Umbilical cord (tissue), 2 donors: ENCODE measurements around the gene RASA2. TPM values are rescaled to one million over a fixed set of nuclear protein-coding genes. Genes with fewer than 3 reads are reported as not detected.

Source experiments
- DNase-seq: peaks from one replicate; pipeline ENCODE4 v3.0.0-alpha.2; 2015; ENCODE audit warnings: low spot score
- total RNA-seq: library from RNA; depleted of rRNA; stranded (reverse); fragments of >200 nt; gene quantifications from one replicate; pipeline ENCODE4 v1.2.3, GENCODE V29; 2014; ENCODE audit warnings: low replicate concordance; ENCODE audit not compliant: insufficient read depth

The RASA2 gene, protein sequence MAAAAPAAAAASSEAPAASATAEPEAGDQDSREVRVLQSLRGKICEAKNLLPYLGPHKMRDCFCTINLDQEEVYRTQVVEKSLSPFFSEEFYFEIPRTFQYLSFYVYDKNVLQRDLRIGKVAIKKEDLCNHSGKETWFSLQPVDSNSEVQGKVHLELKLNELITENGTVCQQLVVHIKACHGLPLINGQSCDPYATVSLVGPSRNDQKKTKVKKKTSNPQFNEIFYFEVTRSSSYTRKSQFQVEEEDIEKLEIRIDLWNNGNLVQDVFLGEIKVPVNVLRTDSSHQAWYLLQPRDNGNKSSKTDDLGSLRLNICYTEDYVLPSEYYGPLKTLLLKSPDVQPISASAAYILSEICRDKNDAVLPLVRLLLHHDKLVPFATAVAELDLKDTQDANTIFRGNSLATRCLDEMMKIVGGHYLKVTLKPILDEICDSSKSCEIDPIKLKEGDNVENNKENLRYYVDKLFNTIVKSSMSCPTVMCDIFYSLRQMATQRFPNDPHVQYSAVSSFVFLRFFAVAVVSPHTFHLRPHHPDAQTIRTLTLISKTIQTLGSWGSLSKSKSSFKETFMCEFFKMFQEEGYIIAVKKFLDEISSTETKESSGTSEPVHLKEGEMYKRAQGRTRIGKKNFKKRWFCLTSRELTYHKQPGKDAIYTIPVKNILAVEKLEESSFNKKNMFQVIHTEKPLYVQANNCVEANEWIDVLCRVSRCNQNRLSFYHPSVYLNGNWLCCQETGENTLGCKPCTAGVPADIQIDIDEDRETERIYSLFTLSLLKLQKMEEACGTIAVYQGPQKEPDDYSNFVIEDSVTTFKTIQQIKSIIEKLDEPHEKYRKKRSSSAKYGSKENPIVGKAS
- 16.9 TPM for total RNA-seq

DNA sequence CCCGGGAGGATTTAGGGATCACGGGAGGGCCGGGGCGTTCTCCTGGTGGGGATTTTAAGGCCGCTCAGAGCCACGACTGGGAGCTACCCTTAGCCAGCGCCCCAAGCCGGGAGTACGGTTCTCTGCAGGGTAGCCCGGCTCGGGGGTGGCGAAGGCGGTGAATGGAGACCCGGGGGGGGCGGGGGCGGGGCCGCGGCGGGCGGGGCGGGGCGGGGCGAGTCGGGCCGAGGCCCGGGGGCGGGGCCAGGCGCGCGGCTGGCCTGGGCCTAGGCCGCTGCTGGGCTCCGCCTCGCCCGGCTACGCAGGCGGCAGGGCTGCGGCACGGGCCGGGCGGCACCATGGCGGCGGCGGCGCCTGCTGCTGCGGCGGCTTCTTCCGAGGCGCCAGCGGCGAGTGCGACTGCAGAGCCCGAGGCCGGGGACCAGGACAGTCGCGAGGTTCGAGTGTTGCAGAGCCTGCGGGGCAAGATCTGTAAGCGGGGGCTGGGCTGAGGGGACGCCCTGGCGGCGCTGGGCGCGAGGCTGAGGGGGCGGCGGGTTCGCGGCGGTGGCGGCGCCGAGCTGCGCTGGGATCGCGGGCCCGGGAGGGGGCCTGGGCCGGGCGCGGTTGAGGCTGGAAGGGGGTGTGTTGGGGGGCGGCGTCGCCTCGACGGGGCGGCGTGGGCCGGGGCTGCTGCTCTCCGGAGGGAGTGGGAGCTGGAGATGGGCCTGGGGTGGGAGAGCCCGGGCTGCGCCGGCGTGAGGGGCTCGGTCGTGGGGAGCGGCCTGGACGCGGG, at the start of gene RASA2:
Gene RASA2 (plus strand): TSS at position 282 of the 775 bp plus-strand sequence. CDS start 57 bp downstream, at position 339.
- peak; percentile 76 for DNase-seq

DNA sequence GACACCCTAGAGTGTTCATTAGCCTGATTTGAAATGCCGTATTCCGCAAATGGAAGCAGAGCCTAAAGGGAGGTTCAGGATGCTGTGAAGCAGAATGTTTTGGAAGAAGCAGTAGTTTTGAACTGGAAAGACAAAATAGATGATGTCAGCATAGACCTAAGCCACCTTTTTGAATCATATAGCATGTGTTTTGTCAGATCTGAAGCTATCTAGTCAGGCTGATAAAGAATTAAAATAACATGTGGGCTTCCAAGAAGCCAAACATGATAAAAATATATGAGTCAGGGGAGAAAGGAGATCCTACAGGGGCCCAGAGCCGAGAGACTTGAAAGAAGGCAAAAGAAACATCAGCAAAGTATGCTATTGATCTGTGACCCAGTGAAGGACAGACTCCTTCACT, 47.2 kb upstream of the RASA2 start:
- peak; percentile 49 for DNase-seq

DNA sequence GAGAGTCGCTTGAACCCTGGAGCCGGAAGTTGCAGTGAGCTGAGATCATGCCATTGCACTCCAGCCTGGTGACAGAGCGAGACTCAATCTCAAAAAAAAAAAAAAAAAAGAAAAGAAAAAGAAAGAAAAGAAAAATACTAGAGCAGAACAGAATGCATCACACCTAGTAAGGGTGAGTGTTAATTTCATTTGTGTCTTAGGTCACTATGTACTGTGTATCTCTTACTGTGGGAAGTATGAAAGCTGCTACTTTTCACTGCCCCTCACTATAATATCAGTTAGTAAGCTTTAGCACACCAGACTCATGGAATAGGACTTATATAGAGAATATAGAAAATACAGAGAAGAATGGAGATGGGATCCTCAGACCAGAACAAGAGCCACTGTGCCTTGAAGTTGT, 45.9 kb upstream of the RASA2 start:
- DNase-seq = no peak

DNA sequence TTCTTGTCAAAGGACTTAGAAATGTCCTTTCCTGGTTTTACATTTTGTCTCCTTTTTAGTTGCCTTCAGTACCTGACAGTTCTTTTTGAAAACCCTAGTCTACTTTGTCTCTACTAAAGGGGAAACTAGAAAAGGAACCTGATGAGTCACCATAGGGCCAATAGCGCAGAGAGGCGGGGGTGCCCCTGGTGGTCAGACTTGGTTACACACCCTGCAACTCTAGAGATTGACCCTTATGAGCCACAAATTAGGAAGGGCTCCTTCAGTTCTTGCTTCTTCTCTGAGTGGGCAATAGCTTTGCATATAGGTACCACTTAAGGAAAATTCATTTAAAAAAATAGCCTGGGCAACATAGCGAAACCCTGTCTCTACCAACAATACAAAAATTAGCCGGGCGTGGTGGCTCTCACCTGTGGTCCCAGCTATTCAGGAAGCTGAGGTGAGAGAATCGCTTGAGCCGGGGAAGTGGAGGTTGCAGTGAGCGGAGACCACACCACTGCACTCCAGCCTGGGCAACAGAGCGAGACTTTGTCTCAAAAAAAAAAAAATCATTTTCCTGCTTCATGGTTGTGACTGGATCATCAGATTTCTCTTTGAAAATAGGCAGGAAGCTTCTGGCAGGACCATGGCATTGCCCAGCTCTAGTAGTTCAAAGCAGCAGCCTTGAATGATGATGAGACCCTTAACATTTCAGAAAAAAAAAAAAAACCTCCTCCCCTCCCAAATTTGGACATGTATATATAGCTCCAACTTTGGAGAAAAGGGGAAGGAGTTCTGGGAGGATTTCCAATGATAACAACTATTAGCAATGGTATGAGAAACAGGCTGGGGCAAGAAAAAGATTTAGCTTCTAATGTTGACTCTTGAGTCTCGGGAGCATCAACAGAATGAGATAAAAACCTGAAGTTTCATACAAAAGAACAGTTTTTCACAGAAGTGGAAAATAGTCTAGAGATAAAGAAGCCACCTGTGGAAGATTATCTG, 45.2 kb upstream of the RASA2 start:
- peak; percentile 74 for DNase-seq

DNA sequence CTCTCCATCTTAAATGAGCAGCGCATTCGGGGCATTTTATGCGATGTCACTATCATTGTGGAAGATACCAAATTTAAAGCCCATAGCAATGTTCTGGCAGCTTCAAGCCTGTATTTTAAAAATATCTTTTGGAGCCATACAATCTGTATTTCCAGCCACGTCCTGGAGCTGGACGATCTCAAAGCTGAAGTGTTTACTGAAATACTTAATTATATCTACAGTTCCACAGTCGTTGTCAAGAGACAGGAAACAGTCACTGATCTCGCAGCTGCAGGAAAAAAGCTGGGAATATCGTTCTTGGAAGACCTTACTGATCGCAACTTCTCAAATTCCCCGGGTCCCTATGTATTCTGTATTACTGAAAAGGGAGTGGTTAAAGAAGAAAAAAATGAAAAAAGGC, 44.4 kb upstream of the RASA2 start:
- DNase-seq = peak; percentile 45

DNA sequence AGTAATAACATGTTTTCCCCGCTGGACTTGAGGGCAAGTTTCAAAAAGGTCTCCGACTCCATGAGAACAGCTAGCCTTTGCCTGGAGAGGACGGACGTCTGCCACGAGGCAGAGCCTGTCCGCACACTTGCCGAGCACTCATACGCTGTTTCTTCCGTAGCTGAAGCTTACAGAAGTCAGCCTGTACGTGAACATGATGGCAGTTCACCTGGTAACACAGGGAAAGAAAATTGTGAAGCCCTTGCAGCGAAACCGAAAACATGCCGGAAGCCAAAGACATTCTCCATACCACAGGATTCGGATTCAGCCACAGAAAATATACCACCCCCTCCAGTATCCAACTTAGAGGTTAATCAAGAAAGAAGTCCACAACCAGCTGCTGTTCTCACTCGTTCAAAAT, 43.9 kb upstream of the RASA2 start:
- DNase-seq = no peak

DNA sequence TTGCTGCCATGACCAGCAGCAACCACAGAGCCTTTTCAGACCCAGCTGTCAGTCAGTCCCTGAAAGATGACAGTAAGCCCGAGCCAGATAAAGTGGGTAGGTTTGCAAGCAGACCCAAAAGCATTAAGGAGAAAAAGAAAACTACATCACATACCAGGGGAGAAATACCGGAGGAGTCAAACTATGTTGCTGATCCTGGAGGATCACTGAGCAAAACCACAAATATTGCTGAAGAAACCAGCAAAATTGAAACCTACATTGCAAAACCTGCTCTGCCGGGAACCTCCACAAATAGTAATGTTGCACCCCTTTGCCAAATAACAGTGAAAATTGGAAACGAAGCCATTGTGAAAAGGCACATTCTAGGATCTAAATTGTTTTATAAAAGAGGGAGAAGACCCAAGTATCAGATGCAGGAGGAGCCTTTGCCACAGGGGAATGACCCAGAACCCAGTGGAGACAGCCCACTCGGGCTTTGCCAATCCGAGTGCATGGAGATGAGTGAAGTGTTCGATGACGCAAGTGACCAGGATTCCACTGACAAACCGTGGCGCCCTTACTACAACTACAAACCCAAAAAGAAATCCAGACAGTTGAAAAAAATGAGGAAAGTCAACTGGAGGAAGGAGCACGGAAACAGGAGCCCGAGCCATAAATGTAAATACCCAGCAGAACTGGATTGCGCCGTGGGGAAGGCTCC, 42.1 kb upstream of the RASA2 start:
- no peak for DNase-seq

DNA sequence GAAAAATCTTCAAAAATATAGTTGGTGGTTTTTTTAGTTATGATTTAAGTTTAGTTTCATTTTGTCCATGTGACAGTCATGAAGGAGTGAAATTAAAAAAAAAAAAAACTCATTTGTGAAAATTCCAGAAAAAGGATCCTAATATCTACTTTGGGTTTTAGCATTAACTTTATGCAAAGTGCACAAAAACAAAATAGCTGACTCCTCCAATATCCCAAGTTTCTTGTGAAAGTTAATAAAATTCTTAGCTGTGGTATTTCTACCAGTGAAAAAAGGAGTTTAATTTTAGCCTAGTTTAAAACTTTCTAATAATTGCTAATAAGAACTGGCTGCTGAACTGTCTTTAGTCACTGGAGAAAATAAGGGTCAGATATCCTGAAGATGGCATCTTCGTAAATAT, 40.8 kb upstream of the RASA2 start:
- no peak for DNase-seq

DNA sequence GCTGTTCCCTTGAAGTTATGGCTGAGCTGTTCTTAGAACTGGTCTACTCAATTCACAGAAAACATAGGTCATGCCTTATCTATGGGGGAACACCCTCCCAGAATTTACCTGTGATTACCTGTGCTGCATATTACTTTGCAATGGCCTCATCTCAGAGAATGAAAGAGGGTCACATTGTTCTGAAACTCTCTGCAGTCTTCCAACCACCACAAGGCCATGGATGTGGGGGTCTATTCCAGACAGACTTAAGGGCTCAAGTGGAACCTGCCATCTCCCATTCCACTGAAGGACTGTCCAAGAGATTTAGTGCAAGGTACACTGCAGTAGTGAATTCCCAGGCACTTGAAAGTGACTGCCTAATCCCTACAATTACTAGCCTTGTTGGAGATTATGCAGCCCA, 40.1 kb upstream of the RASA2 start:
- DNase-seq = no peak

DNA sequence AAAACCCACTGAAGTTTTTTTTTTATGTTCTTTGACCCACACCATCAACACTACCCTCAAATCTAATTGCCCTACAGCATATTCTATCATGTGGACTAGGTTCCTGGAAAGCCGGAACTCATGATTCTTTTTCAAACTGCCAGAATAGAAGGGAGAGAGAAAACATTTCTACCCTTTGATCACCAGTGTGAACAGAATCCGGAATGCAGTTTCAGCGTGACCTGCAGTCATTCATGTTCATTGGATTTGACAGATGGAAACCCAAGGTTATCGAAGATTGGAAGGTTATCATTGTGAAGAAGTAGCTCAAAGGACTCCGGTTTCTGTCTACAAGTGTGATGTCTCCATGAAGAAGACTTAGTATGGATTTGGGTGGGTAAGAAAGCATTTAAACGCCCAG, 39.4 kb upstream of the RASA2 start:
- no peak for DNase-seq

DNA sequence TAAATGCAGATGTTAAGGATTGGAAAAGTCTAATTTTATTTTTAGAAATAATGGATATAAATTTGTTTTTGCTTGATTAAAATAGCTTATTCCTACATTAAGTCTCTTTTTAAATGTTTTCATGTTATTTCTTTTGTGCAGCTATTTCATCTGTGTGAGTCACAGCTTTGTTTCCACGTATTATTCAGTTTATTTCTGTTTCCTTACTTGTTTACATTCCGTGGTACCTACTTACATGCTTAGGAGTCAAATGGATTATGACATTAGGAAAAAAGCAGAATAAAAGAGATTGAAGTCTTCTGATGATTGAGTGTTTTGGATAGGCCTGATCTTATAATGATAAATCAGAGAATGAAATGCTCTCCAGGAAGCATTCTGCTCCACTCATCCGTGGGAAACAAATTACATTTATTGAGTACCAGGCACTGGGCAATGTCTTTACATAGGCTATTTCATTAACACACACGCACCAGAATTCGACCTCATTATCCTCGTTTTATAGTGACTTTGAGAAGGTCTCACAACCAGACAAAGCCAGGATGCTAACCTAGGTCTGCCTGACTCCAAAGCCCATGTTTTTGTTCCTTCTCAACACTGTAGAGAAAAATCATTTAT, 38.1 kb upstream of the RASA2 start:
- DNase-seq = no peak

DNA sequence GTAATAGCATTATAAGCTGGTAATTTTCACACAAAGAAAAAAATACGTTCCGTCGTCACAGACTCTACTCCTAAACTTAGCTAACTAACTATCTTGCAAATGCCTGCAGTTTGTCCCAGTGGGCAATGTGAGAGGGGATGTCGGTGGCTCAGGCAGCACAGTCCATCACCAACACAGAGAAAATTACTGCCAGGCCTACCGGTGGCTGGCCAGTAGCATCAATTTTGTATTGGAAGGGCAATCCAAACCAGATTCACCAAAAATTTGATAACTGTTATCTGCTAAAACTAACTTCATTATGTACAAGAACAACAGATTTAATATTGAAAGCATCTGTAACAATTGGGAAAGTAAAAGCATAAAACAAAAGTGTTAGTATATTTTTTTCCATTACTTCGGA, 37.4 kb upstream of the RASA2 start:
- no peak for DNase-seq

DNA sequence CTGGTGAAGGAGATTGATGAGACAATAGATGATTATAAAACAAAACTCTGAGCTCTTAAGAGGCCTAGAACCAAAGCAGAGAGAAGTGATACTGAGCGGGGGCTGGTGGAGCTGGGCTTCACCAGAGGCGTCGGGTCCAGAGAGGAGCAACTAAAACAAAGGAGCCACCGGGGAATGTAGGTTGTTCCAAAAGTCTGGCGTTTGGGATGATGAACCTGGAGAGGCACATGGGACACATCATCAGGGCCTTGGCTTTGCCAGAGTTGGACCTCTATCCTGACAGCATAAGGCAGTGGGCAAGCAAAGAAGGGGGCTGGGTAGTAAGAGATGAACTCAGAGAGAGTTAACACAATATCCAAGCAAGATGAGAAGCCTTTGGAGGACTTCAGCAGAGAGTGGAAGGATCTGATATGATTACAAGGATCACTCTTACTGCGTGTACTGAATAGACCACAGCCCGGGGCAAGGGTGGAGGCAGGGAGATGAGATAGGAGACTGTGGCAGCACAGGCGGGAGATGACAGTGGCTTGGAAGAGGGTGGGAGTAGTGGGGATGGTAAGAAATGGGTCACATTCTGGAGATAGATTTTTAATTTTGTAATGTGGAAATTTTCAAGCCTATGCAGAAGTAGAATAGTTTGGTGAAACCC, 36.0 kb upstream of the RASA2 start:
- DNase-seq = no peak

DNA sequence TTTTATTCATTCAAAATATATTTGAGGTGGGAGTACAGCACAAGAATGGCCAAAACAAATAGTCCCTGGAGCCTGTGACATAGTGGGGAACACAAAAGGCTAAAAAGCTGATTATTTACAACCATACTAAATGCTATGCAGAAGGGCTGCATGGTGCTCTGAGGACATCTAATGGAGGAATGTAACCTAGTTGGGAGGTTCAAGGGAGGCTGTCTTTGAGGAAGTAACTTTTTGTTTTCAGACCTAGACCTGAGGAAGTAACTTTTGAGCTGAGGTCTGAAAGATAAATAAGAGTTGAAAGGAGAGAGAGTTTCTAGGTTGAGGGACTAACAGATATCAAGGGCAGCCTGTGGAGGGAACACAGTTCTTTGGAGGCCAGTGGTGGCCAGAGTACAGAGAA, 34.8 kb upstream of the RASA2 start:
- peak; percentile 80 for DNase-seq

DNA sequence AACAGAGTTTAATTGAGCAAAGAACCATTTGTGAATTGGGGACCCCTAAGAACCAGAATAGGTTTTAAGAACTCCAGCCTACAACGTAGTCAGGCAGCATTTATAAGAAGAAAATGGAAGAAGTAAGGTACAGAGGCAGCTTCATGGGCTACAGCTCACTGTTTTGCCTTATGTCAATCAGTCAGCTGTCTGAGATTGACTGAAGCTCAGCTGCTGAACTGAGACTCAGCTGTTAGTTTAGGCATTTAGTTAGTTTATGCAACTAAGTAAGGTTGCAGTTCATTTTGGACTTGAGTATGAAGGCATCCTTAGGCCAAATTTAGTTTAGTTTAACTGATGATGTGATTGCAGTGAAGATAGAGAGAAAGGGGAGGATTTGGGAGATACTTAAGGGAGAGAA, 34.1 kb upstream of the RASA2 start:
- DNase-seq = no peak

DNA sequence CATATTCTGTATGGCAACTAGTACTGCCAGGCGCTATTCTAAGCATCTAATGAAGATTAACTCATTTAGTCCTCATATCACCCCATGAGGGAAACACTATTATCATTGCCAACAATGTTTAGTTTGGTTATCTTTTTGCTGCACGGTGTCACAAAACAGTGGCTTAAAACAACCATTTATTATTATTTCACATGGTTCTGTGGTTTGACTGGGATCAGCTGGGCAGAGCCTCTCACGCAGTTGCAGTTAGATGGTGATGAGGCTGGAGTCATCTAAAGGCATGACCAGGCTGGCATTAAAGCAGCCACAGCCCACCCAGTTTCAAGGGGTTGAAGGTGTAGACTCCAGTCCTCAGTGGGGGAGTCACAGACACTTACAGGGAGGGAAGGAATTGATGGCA, 32.8 kb upstream of the RASA2 start:
- no peak for DNase-seq

DNA sequence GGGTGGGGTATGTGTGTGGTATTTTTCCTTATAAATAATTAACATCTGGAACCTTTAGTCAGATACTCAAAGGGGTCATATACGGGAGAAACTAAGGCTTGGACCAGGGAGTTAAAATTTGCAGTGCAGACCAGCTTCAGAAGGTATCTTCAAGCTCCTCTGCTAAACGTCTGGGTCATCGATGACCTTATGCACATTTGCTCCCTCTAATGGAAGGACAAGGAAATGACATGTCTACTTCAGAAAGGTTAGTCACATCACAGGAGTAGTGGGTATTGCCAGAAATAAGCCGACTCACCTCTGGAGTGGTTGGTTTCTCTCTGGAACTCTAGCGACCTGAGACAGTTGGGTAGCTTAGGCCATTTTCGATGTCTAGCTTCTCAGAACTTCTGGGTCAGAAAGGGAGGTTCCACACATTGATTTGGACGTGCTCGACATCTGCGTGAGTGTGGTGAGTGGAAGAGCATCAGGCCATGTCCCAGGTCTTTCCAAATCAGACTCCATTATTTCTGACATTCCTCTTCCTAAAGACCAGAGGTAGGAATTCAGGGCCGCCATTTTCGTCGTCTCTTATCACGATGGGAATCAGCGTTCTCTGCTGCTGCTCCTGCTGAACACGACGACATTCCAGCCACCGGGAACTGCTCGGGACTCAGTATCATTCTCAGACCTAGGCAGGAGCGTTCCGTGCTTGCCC, 31.8 kb upstream of the RASA2 start:
- peak; percentile 48 for DNase-seq

DNA sequence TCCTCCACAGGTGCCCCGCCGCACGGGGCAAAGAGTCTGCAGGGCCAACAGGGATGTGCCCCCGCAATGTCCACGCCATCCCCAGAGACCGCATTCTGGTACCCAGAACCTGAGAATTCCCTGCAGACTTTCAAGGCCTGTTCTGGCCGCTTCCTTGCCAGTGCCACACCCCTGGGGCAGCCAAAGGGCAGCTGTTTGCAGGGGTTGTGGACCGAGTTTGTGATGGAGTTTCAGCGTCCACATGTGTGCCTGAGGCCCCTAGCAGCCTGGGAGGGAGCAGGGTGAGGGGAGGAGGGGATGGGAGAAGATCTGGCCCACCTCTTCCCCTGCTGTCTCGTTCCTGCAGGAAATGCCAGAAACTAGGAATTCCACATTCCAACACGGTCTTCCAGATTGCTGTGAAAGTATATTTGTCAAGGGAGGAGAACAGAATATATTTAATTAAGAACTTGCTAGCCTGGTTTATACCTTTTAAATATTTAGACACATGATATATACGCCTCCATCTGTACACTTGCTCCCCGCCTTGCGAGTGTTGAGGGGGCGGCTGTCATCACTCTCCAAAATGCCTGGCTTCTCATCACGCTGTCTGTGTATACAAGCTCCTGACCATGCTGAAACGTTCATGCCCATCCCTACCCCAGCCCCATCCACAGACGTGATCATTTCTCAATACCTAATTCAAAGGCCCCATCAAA, 31.1 kb upstream of the RASA2 start:
- DNase-seq = no peak
